ACHN (cell line): ENCODE measurements around the gene SLC48A1.
A peak's percentile ranks its signal among the peaks of the same experiment; 100 is the strongest.
"Not testable (repeated sequence)": the region's sequence is repeated elsewhere in the genome, so short reads cannot be mapped to it uniquely, and the experiment has no call there.

Experiments
- DNase-seq: peaks from one replicate; pipeline ENCODE4 v3.0.0-alpha.2; 2015
- in situ Hi-C: cut with HindIII; loops from 2 replicates; pipeline ENCODE4 v1.10.0; 2017; ENCODE audit warnings: low sequenced_read_pairs, low pct_ligation_motif_present, low pct_unique_long_range_greater_than_20kb

Gene SLC48A1

GRCh38 chr12:47798382-47798948, 25.4 kb downstream of the SLC48A1 start:
- DNase-seq: no peak
- in situ Hi-C loops: no loop called here

DNA sequence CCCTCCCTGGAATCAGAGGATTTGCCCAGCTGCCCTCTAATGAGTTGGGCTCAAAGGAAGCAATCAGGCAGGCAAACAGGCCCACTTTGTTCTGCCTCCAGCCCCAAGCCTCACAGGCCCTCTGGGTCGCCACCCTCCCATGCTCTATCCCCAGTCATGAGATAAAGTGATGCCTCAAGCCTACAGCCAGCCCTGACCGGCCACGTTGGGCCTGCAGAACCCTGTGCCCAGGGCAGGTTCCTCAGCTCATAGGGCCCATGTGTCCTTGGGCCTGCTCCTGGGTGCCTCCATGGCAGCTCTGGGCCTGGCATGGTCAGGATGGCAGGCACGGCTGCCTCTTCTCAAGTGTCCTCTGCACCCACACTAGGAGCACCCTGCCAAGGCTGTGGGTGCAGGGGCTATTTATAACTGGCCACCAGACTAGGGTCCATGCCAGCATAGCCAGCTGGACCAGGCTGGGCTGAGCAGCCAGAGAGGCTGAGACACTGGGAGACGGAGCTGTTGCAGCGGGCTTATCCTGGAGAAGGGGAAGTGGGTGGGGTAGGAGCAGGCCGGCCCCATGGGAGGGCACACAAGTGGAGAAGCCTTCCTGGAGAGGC, 26.4 kb downstream of the SLC48A1 start:
- in situ Hi-C loops: no loop called here

DNA sequence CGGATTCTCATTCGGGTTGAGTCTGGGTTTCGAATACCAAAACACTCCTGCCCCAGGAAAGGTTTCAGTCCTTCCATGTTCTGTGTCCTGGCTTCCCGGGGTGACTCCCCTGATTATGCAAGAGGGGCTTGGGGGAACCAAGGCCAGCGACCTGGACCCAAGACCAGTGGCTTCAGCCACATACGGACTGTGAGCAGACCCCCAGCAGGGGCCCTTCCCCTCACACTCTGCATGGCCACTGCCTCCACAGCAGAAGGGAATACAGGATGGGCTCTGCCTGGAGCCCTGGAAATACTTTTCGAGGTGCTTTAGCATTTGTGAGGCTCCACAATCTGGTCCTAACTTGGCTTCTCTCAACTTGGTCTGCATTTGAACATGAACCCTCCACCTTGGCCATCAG, 27.5 kb downstream of the SLC48A1 start:
- in situ Hi-C loops: no loop called here
- DNase-seq: no peak

More for the DNA sequence above, 26.4 kb downstream of the SLC48A1 start:
- no peak for DNase-seq

DNA sequence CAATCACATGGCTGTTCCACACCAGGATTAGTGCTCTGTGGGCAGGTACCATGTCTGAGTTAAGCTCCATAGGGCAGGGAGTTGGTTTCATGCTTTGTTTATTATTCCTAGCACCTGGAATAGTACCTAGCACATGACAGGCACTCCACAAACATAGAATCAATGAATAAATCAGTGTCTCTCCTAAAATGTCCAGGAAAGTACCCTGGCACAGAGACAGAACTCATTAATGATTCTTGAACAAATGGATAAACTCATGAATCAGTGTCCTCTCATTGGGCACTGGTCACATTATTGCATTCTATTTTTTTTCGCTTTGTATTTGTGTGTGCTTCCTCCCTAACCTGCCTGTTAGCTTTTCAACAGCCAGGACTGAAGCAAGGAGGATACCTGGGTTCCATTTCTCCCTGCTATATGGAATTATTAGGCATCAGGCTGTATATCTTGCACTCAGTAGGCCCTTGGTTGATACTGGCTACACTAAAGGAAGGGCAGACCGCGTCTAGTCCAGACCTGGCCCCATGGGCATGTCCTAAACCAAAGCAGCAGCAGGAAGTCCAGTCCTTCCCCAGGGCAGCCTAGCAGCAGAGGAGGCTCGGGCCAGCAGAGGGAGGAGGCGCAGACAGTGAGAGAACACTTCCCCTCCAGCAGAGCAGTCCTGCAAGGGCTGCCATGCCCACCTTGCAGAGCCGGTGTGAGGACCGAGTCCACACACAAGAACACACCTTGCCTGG, 28.3 kb downstream of the SLC48A1 start:
- in situ Hi-C loops: no loop called here
- DNase-seq: no peak

DNA sequence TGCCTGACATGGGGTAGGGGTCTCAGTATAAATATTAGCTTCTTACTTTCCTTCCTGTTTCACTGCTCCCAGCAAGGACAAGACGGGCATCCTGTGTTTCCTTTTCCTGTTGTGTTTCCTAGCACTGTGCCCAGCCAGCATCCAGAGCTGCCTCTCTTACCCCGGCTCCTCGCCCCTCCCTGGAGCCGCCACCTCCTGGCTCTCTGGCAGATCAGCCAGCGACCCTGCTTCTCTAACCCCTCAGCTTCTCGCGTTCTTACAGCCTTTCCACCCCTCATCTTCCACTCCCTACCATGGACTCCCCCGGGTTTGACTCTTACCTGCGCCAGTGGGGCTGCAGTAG, 28.8 kb downstream of the SLC48A1 start:
- in situ Hi-C loops: no loop called here
- DNase-seq: no peak

DNA sequence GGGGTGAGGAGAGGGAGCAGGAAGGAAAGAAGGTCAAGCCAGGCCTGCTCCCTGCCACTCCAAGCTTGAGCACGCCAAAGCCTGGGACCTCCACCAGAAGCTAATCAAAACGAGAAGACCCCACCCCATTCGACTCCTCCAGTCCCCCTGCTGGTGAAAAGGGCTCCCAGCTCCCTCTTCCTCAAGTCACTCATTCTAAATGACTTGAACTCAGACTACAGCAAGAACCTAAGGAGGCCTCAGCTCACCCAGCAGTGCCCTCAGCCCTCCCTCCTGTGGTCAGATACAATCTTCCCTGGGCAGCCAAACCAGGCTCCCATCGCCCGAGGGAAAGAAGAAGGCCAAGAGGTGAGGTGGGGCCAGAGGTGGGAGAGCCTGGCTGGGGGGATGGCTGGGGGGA, 29.3 kb downstream of the SLC48A1 start:
- DNase-seq: no peak
- in situ Hi-C loops: no loop called here

DNA sequence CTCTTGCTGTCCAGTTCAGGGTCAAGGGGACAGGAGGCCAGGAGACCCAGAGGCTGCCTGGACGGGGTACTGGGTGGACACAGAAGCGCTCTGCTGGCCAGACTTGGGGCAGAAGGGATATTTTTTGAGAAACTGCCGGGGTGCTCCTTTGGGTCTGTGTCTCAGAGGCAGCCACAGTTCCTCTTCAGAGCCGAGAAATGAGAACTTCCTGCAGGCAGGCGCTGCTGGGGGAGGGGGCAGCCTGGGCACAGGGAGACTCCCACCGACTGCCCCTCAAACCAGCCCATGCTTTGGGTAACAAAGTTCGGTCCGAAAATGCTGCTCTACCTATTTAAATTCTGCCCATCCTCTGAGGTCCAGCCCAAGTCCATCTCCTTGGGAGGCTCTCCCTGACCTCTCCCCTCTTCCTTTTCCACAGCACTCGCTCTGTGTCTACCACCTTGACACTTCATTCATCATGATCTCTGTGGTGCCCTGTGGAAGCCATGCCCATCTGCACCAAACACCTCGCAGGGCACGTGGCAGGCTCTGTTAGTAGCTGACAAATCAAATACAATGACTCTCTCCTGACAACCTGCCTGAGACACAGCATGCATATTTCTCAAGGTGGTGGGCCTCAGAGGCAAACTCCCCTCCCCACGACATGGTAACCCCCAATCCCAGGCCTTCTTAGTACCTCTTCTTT, 30.3 kb downstream of the SLC48A1 start:
- no peak for DNase-seq
- in situ Hi-C loops: no loop called here

- no peak for DNase-seq
Observed at GRCh38 chr12:47804171-47804570, 31.1 kb downstream of the SLC48A1 start.

GRCh38 chr12:47805417-47805816, 32.4 kb downstream of the SLC48A1 start:
- in situ Hi-C loops: no loop called here
- no peak for DNase-seq

More at GRCh38 chr12:47804171-47804570, 31.1 kb downstream of the SLC48A1 start:
- in situ Hi-C loops: no loop called here

DNA sequence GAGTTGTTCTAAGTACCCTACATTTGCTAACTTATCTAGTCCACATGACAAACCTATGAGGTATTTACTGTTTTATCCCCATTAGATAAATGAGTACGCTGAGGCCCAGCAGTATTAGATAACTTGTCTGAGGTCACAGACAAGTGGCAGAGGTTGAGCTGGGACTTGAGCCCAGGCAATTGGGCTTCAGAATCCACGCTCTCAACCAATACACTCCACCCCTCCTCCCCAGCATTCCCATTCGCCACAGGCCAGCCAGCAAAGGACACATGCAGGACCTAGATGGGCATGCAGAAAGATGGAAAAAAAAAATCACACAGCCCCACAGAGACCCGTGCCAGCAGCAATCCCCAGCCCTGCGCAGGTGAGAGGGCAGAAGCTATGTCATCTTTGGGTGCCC, 34.3 kb downstream of the SLC48A1 start:
- no peak for DNase-seq
- in situ Hi-C loops: no loop called here

GRCh38 chr12:47808050-47808449, 35.0 kb downstream of the SLC48A1 start:
- DNase-seq: no peak
- in situ Hi-C loops: no loop called here

DNA sequence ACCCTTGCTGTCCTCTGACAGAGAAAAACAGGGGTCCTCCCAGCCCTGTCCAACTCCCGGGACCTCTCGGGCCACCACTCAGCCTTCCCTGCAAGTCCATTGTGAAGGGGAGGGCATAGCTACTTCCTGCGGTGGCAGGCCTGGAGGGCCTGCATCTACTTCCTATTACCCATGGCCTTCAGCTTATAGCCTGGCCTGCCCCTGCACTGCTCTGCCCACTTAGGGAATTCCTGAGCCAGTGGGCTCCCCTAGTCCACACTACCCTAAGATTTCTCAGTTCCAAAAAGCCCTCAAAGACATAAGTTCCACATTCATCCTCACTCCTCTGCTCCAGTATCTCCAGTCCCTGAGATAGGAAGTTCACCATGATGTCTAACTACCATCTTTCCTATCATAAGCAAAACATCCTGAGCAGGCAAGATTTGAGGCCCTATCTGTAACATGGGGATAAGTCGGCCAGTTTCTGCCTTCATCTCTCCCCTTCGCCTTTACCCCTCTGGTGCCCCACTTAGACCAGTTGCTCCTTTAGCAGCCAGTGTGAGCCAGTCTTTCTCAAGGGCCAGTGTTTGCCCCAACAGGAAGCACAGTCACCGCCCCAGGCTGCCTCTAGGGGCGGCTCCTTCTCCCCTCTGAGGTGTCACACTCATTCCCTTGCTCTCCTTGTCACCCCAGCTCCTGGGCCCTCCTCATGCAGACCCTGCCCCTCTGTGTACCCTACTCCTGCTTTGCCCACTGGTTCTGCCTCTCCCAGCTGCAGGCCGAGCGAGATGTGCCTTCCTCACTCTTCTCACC, 35.7 kb downstream of the SLC48A1 start:
- peak; percentile 56 for DNase-seq
- in situ Hi-C loops: no loop called here

DNA sequence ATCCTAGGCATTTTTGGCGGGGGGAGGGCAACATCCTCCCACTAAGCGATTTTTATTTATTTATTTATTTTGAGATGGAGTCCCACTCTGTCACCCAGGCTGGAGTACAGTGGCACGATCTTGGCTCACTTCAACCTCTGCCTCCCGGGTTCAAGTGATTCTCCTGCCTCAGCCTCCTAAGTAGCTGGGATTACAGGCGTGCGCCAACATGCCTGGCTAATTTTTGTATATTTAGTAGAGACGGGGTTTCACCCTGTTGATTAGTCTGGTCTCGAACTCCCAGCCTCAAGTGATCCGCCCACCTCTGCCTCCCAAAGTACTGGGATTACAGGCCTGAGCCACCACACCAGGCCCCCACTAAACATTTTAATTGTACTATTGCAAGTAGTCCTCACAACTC, 36.5 kb downstream of the SLC48A1 start:
- in situ Hi-C loops, DNase-seq: not testable (repeated sequence)

- no peak for DNase-seq
- in situ Hi-C loops: no loop called here
Observed at GRCh38 chr12:47811072-47811396, 38.0 kb downstream of the SLC48A1 start.

DNA sequence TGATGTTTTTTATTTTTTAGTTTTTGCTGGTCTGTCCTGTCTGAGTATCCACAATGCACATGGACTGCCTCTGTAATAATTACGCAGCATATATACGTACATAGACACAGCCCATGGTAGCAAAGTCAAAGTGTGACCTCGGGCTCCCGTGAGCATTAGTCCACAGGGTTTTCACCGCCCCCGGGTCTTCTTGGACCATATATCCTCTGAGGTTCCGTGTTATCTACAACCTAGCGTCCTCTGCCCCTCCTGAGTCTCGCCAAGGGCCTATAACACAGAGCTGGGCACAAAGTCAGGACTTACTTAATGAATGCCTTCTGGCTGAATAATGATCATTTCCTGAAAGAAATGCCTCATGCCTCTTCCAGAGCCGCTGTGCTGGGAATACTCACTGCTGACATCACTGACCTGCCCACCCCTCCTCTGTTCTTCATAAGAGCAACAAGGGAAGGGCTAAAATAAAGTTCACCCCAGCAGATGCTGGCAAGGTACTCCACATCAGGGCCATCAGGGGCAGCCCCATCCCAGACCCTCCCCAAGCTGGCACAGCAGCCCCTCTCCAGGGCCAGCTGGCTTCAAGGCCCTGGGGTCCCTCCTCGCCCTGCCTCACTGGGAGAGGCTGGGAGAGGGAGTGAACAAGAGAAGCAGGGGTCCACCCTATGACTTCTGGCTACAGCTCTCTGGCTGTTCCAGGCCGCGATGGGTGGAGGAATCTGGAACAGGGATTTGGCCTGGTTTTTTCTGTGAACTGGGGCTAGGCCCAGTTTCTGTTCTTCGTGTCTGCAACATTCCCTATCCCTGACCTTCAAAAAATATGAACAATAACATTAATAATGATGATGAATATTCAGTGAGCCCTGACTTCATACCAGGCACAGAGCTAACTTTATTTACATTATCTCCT, 38.8 kb downstream of the SLC48A1 start:
- in situ Hi-C loops: no loop called here
- DNase-seq: no peak

DNA sequence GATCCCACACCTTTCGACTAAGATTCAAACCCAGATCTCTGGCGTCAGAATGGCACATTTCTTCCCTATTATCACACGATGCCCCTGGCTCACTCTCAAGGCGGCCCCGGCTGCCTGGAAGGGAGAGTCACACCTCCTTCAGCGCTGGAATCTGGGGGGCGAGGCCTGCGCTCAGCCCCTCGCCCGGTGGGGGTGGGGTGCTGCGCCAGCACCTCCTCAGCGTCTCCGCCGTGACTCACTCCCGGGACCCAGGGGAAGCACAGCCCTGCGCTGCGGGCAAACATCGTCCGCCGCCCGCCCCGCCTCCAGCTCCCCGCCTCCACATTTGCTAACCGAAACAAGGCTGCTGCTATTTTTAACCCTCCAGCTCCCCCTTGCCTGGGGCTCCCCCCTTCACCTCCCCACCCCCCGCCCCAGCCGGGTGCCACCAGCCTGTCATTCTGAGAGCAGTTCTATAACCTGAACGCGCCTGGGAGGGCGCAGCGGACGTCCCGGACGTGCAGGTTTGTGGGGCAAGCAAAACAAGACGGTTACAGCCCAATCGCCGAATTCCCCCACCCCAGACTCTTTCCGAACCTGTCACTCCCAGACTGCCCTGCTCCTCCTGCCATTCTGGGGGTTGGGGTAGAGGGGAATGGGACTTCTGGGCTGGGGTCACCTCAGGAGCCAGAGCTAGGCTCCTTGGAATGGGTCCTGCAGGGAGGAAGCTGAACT, 39.9 kb downstream of the SLC48A1 start:
- in situ Hi-C loops: no loop called here
- DNase-seq: peak; percentile 93

DNA sequence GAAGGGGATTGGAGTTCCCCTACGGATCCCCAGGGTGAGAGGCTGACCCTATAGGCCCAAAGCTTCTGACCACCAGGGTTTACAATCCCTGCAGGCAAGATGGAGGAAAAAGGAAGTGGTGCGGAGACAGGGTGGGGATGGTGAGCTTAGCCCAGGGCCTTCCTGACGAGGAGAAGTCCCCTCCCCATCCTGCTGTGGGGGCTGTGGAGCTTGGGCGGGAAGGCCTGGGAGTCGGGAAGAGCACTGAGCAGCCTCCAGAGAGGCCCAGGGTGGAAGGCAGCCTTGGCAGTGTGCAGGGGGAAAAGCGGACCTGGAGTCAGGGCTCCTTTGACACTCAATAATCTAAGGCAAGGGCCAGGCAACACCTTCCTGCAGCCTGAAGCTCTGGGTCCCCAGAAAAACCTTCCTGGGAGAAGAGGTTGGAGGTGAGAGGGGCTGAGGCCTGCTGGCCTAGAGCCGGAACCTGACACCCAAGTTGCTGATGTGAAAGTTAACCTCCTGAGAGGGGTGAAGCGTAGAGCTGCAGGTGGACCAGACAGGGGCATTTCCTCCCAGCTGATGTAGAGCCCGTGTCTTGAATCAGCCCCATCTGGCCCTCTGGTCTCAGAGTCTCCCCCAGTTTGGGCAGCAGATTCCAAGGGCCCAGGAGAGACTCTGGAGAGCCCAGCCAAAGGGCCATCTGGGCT, 40.6 kb downstream of the SLC48A1 start:
- in situ Hi-C loops: no loop called here
- peak; percentile 44 for DNase-seq
